22Rv1 (cell line): ENCODE data around the gene NDST3.

Experiments
- ZFX ChIP-seq: fragments of 450-650 bp; IDR thresholded peaks from 2 replicates; pipeline ENCODE4 v1.6.1; 2017; ENCODE audit warnings: antibody characterized with exemption, borderline replicate concordance
- TF ChIP-seq, protein P1 (sequence below): fragments of 450-650 bp; IDR thresholded peaks from 2 replicates; pipeline ENCODE4 v1.5.1; 2017; ENCODE audit warnings: mild to moderate bottlenecking

DNA sequence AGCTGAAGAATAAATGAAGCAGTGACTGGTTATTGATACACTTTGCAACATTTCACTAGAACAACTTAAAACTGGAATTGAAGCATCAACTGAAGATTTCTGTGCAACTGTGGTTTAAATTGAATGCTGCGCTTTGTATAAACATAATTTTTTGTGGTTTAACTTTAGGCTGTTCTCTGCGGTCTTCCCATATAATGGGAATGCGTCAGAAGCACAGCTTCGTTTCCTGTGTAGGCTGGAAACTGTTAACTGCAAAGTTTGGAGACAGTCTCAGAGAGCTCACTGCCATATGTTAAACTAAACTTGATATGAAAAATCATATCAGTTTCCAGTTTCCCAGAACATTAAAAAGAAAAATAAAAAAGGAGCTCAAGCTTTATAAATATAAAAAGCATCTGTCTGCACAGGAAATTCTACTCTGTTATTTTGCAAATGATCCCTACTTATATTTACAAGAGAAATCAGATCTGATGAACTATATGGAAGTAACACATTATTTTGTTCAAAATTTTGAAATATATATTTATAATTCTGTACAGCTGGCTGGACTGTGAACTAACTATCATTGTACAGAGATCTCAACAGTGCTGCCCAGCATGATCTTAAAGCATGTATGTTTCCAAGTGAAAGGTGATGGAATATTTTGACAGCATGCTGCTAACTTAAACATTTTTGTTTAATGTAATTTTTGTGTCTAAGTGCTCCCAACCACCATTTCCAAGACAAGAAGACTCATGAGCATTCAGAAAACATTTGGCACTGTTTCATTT is 139.9 kb downstream of the NDST3 start:
- TF ChIP-seq, protein P1, sequence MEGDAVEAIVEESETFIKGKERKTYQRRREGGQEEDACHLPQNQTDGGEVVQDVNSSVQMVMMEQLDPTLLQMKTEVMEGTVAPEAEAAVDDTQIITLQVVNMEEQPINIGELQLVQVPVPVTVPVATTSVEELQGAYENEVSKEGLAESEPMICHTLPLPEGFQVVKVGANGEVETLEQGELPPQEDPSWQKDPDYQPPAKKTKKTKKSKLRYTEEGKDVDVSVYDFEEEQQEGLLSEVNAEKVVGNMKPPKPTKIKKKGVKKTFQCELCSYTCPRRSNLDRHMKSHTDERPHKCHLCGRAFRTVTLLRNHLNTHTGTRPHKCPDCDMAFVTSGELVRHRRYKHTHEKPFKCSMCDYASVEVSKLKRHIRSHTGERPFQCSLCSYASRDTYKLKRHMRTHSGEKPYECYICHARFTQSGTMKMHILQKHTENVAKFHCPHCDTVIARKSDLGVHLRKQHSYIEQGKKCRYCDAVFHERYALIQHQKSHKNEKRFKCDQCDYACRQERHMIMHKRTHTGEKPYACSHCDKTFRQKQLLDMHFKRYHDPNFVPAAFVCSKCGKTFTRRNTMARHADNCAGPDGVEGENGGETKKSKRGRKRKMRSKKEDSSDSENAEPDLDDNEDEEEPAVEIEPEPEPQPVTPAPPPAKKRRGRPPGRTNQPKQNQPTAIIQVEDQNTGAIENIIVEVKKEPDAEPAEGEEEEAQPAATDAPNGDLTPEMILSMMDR, result no peak
- no peak for TF ChIP-seq ZFX
